T-helper 1 cell treated with Interleukin-12 subunit alpha and Interleukin-12 subunit beta and Interleukin-4 antibody, amounts not matched to agents 30 ng/mL and 1 ng/mL, for 36 hours (primary cell): ENCODE results near the gene ERGIC2. TPM values are rescaled to one million over a fixed set of nuclear protein-coding genes. Genes with fewer than 3 reads are reported as not detected.
"Not testable (repeated sequence)": the region's sequence is repeated elsewhere in the genome, so short reads cannot be mapped to it uniquely, and the experiment has no call there.

Experiments used
- intact Hi-C: fragments of 100-400 bp; cut with micrococcal nuclease; formaldehyde crosslinking; loops from one replicate; pipeline ENCODE4 v1.15.1; 2024
- total RNA-seq: library from RNA; stranded (reverse); gene quantifications from 2 replicates; pipeline ENCODE4 v1.2.3, GENCODE V29; 2022

The ERGIC2 gene
- total RNA-seq, 1 donor from 2014 or later, result 80.8 TPM

- intact Hi-C loops, result no loop called here
Observed at GRCh38 chr12:29304388-29304787, 76.6 kb downstream of the ERGIC2 start.

GRCh38 chr12:29301114-29301513, 79.9 kb downstream of the ERGIC2 start:
- intact Hi-C loops, result no loop called here

GRCh38 chr12:29299633-29300032, 81.3 kb downstream of the ERGIC2 start:
- intact Hi-C loops, result no loop called here

GRCh38 chr12:29291226-29291625, 89.7 kb downstream of the ERGIC2 start:
- intact Hi-C loops, result no loop called here

GRCh38 chr12:29290475-29290874, 90.5 kb downstream of the ERGIC2 start:
- intact Hi-C loops, result not testable (repeated sequence)

- intact Hi-C loops, result no loop called here
Observed at GRCh38 chr12:29288031-29288430, 92.9 kb downstream of the ERGIC2 start.

GRCh38 chr12:29287622-29288021, 93.3 kb downstream of the ERGIC2 start:
- intact Hi-C loops, result no loop called here

Other genes with a start within 250 kb of the ERGIC2 start
- gene FAR2, start 231.9 kb downstream of the ERGIC2 start, total RNA-seq, result 9.6 and 11.3 TPM in 2 replicates
- not detected in 2 replicates for gene OVCH1, start 116.5 kb upstream of the ERGIC2 start, total RNA-seq